Caki2 (cell line): ENCODE measurements around the gene NPAS4. TPM values are rescaled to one million over a fixed set of nuclear protein-coding genes. Genes with fewer than 3 reads are reported as not detected.

Experiments used
- DNase-seq: peaks from one replicate; pipeline ENCODE4 v3.0.0-alpha.2; 2015; ENCODE audit warnings: low read depth
- in situ Hi-C: cut with HindIII; loops from 2 replicates; pipeline ENCODE4 v1.10.0; 2016; ENCODE audit warnings: low sequenced_read_pairs, low pct_unique_long_range_greater_than_20kb, mixed read lengths
- total RNA-seq: library from RNA; depleted of rRNA; stranded (reverse); fragments of >200 nt; shearing (Covaris generic); gene quantifications from 2 replicates; pipeline ENCODE4 v1.2.3, GENCODE V29; 2014; ENCODE audit warnings: low replicate concordance; rRNA removed

Gene NPAS4
- total RNA-seq, 1 experiment from 2014 or later = not detected

- in situ Hi-C loops = no loop called here
- no peak for DNase-seq
Observed at GRCh38 chr11:66468691-66469090, 47.9 kb downstream of the NPAS4 start.

GRCh38 chr11:66469441-66469840, 48.6 kb downstream of the NPAS4 start:
- no peak for DNase-seq

GRCh38 chr11:66470015-66470414, 49.2 kb downstream of the NPAS4 start:
- no peak for DNase-seq
- in situ Hi-C loops = no loop called here

More at GRCh38 chr11:66469441-66469840, 48.6 kb downstream of the NPAS4 start:
- in situ Hi-C loops = no loop called here

GRCh38 chr11:66471142-66471541, 50.3 kb downstream of the NPAS4 start:
- in situ Hi-C loops = no loop called here
- no peak for DNase-seq

DNA sequence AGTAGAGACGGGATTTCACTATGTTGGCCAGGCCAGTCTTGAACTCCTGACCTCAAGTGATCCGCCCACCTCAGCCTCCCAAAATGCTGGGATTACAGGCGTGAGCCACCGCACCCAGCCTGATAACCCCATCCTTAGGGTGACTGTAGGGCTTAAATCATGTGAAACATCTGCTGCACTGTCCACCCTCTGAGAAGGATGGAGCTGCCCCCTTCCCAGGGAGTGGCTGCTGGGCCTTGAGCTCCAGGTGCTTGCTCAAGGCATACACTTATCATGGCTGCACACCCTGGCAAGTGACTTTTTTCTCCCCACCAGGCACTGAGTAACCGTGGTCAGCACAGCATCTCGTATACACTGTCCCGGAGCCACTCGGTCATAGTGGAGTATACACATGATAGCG, 51.2 kb downstream of the NPAS4 start:
- no peak for DNase-seq
- in situ Hi-C loops = no loop called here

DNA sequence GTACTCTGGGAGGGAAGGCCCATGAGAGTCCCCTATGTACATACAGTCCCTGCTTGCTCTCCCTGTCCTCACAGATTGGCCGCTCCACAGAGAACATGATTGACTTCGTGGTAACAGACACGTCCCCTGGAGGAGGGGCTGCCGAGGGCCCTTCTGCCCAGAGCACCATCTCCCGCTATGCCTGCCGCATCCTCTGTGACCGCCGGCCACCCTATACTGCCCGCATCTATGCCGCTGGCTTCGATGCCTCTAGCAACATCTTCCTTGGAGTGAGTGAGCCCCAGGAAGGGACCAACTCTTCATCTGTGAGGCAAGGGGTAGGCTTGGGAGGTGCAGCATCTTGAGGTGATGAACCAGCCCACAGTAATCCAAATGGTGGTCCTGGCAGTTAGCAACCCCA, 52.3 kb downstream of the NPAS4 start:
- in situ Hi-C loops = no loop called here
- no peak for DNase-seq

DNA sequence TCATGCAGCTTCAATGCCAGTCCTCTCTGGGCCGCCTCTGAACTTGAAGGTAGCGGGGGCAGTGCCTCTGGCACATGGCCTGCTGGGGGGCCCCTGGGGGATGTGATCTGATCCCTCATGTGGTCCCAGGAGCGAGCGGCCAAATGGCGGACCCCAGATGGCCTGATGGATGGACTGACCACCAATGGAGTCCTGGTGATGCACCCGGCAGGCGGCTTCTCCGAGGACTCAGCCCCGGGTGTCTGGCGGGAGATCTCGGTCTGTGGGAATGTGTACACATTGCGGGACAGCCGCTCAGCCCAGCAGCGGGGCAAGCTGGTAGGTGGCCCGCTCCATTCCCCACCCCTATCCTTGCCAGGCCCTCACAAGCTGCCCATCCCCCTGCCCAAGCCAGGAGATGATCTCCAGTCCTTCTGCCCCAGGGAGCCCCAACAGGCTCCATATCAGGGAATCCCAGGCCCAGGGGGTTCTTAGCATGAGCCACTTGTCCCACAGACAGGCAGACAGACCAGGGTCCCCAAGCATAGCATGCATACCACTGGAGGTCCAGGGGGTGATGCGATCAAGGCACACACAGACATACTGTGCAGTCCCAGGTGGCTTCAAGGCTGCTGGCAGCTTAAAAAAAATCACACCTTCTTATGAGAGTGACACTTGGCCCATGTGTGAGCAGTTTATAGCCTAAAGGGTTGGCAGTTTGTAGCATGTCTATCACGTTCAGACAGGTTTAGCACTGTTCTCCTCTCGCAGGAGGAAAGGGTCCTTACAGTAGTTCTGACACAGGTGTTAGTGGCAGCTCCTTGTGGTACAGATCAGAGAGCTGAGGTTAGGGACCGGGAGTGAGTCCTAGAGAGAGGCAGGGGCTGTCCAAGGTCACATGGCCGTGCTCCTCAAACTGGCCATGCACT, 53.0 kb downstream of the NPAS4 start:
- DNase-seq = no peak

GRCh38 chr11:66475349-66476172, 54.7 kb downstream of the NPAS4 start:
- no peak for DNase-seq
- in situ Hi-C loops = no loop called here

More for the DNA sequence above, 53.0 kb downstream of the NPAS4 start:
- in situ Hi-C loops = no loop called here

Other genes with a start within 250 kb of the NPAS4 start
- 23.9 and 41.1 TPM in 2 replicates for gene KLC2, start 163.3 kb upstream of the NPAS4 start, total RNA-seq
- 55.4 and 56.1 TPM in 2 replicates for gene RAB1B, start 152.4 kb upstream of the NPAS4 start, total RNA-seq
- 0.61 TPM in 1 of 2 replicates, not detected in the other for gene CNIH2, start 142.9 kb upstream of the NPAS4 start, total RNA-seq
- 114 and 188 TPM in 2 replicates for gene YIF1A, start 131.9 kb upstream of the NPAS4 start, total RNA-seq
- gene TMEM151A, start 129.1 kb upstream of the NPAS4 start, total RNA-seq = not detected in 2 replicates
- gene CD248, start 104.0 kb upstream of the NPAS4 start, total RNA-seq = not detected in 2 replicates
- gene RIN1, start 84.6 kb upstream of the NPAS4 start, total RNA-seq = 24.5 and 28.4 TPM in 2 replicates
- gene BRMS1, start 75.9 kb upstream of the NPAS4 start, total RNA-seq = 80.0 and 85.9 TPM in 2 replicates
- gene B4GAT1, start 73.4 kb upstream of the NPAS4 start, total RNA-seq = 58.0 and 65.4 TPM in 2 replicates
- gene SLC29A2, start 49.3 kb upstream of the NPAS4 start, total RNA-seq = not detected in 2 replicates
- gene MRPL11, start 17.8 kb downstream of the NPAS4 start, total RNA-seq = 113 and 202 TPM in 2 replicates
- gene PELI3, start 45.9 kb downstream of the NPAS4 start, total RNA-seq = 10.0 and 16.7 TPM in 2 replicates
- gene DPP3, start 59.4 kb downstream of the NPAS4 start, total RNA-seq = 59.9 and 102 TPM in 2 replicates
- 20.6 and 28.0 TPM in 2 replicates for gene BBS1, start 89.6 kb downstream of the NPAS4 start, total RNA-seq
- 10.9 and 52.6 TPM in 2 replicates for gene ZDHHC24, start 125.0 kb downstream of the NPAS4 start, total RNA-seq
- gene ACTN3, start 125.9 kb downstream of the NPAS4 start, total RNA-seq = not detected in 2 replicates
- gene CTSF, start 147.6 kb downstream of the NPAS4 start, total RNA-seq = not detected in 2 replicates
- 0.41 and 0.61 TPM in 2 replicates for gene CCDC87, start 172.0 kb downstream of the NPAS4 start, total RNA-seq
- 38.1 and 43.5 TPM in 2 replicates for gene CCS, start 172.2 kb downstream of the NPAS4 start, total RNA-seq
- 15.3 and 17.1 TPM in 2 replicates for gene RBM14, start 195.6 kb downstream of the NPAS4 start, total RNA-seq
- gene RBM4, start 217.7 kb downstream of the NPAS4 start, total RNA-seq = 116 and 133 TPM in 2 replicates